ENCODE results near the gene SYNDIG1. TPM values are rescaled to one million over a fixed set of nuclear protein-coding genes. Genes with fewer than 3 reads are reported as not detected.

The SYNDIG1 gene
- polyA plus RNA-seq, 2 of the 4 experiments (the other 2 are of a cell fraction) = 0.96 to 2.6 TPM

- ATAC-seq = no peak
- Histone ChIP-seq H3K4me3 (no peak overlapping the region), H3K4me2 (no peak overlapping the region), H3K9me3 (no peaks in the 10 kb centered on the region), H3K4me1 (peaks cover 4% of the 10 kb centered on the region; the same call in 1 of the 3 replicates), H3K27ac (no peak overlapping the region)
- FAIRE-seq = no peak
- ChIA-PET CTCF (interaction anchor here (0.7 to 5.0 kb wide), 3 partner anchors 9 to 728 kb away, joined by 3 to 22 read pairs (median 4); no protein-coding TSS in a partner anchor), POLR2A (no interaction called here)
- TF ChIP-seq BHLHE40 (IDR thresholded peaks at IDR 0.05; ENCODE audit: low read depth, low read length) (no peak), ATOH8 (CRISPR knock-in tag; IDR thresholded peaks at IDR 0.05; ENCODE audit: low read depth) (no peak), KDM5A (IDR thresholded peaks at IDR 0.05) (no peak), RAD21 (conservative IDR thresholded peaks at IDR 0.05 in 1 of 2, IDR thresholded peaks at IDR 0.05 in 1 of 2) (no peak), MAZ (IDR thresholded peaks at IDR 0.05; ENCODE audit: borderline replicate concordance, low read depth, low read length) (no peak), MAX (IDR thresholded peaks at IDR 0.05) (no peak), POLR2A (IDR thresholded peaks at IDR 0.05; ENCODE audit: low read length) (no peak), HOXB5 (CRISPR knock-in tag; IDR thresholded peaks at IDR 0.05) (no peak), JUN (IDR thresholded peaks at IDR 0.05) (no peak), SMC3 (IDR thresholded peaks at IDR 0.05) (no peak), NR3C1 (IDR thresholded peaks at IDR 0.05) (no peak), E2F6 (IDR thresholded peaks at IDR 0.05; ENCODE audit: borderline replicate concordance, low read depth) (no peak), HOXA7 (CRISPR knock-in tag; IDR thresholded peaks at IDR 0.05) (no peak), POLR2AphosphoS2 (conservative IDR thresholded peaks at IDR 0.05; ENCODE audit: low read length) (no peak)
- TF ChIP-seq, protein P1, sequence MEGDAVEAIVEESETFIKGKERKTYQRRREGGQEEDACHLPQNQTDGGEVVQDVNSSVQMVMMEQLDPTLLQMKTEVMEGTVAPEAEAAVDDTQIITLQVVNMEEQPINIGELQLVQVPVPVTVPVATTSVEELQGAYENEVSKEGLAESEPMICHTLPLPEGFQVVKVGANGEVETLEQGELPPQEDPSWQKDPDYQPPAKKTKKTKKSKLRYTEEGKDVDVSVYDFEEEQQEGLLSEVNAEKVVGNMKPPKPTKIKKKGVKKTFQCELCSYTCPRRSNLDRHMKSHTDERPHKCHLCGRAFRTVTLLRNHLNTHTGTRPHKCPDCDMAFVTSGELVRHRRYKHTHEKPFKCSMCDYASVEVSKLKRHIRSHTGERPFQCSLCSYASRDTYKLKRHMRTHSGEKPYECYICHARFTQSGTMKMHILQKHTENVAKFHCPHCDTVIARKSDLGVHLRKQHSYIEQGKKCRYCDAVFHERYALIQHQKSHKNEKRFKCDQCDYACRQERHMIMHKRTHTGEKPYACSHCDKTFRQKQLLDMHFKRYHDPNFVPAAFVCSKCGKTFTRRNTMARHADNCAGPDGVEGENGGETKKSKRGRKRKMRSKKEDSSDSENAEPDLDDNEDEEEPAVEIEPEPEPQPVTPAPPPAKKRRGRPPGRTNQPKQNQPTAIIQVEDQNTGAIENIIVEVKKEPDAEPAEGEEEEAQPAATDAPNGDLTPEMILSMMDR (IDR thresholded peaks at IDR 0.05) = no peak
- no peak for DNase-seq (ENCODE audit: low read depth in 1 of 2, low spot score in 1 of 2)
- WGBS (ENCODE audit: missing lambda C conversion rate) = 77% methylated on average over 15 of the region's 15 CpGs
These were observed 196.3 kb downstream of the SYNDIG1 start for GRCh38 chr20:24665741-24666191.

DNA sequence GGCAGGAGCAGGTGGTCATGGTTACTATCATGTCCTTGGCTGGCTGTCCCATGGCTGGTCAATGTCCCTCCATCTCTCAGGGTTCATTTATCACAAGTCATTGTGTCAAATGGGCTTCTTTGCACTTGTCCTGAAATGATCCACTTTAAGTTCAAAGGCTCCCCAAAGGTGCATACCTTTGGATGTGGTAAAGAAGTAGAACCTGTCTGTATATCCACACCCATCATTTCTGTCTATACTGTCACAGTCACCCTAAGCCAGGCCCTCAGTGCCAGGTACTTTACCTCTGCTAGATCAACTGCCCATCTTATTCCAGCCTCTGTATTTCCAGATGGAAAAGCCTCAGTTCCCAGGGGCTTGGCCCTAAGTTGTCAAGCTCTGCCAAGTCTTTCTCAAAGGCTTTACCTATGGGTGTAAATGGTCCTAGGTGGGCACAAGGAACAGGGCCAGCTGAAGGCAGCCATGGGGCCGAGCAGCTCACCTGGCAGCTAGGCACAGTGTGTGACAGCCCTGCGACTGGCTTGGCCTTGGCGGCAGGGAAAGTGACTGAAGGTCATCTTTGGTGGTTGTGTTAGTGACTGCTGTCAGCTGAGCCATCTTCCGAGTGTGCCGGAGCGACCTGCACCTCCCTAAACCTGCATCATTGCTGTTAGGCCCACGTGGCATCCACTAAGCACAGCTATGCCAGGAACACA lies 198.4 kb downstream of the SYNDIG1 start:
- Histone ChIP-seq H3K9me3 (no peaks in the 10 kb centered on the region), H3K4me1 (peaks cover 15% of the 10 kb centered on the region), H3K4me3 (no peak overlapping the region), H3K4me2 (no peak overlapping the region), H3K27ac (no peak overlapping the region)
- no peak for DNase-seq (ENCODE audit: low read depth in 1 of 2, low spot score in 1 of 2)
- ChIA-PET POLR2A (interaction anchor here (0.6 kb wide), 1 partner anchor 12 kb away, joined by 6 read pairs; no protein-coding TSS in a partner anchor), CTCF (no interaction called here)
- TF ChIP-seq, protein P2, sequence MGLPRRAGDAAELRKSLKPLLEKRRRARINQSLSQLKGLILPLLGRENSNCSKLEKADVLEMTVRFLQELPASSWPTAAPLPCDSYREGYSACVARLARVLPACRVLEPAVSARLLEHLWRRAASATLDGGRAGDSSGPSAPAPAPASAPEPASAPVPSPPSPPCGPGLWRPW (IDR thresholded peaks at IDR 0.05) = no peak
- TF ChIP-seq, protein P3, sequence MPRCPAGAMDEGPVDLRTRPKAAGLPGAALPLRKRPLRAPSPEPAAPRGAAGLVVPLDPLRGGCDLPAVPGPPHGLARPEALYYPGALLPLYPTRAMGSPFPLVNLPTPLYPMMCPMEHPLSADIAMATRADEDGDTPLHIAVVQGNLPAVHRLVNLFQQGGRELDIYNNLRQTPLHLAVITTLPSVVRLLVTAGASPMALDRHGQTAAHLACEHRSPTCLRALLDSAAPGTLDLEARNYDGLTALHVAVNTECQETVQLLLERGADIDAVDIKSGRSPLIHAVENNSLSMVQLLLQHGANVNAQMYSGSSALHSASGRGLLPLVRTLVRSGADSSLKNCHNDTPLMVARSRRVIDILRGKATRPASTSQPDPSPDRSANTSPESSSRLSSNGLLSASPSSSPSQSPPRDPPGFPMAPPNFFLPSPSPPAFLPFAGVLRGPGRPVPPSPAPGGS (IDR thresholded peaks at IDR 0.05) = no peak
- TF ChIP-seq HOXB5 (CRISPR knock-in tag; IDR thresholded peaks at IDR 0.05) = no peak
- no peak for TF ChIP-seq RFX5 (IDR thresholded peaks at IDR 0.05)
- no peak for TF ChIP-seq ATOH8 (CRISPR knock-in tag; IDR thresholded peaks at IDR 0.05; ENCODE audit: low read depth)
- TF ChIP-seq BHLHE40 (IDR thresholded peaks at IDR 0.05; ENCODE audit: low read depth, low read length) = no peak
- no peak for TF ChIP-seq NR3C1 (IDR thresholded peaks at IDR 0.05)
- TF ChIP-seq EHMT2 (IDR thresholded peaks at IDR 0.05; ENCODE audit: low read depth) = no peak
- no peak for TF ChIP-seq GATA3 (IDR thresholded peaks at IDR 0.05; ENCODE audit: borderline replicate concordance)
- TF ChIP-seq ELK1 (IDR thresholded peaks at IDR 0.05; ENCODE audit: low read depth, low read length) = no peak
- TF ChIP-seq HOXB13 (CRISPR knock-in tag; IDR thresholded peaks at IDR 0.05; ENCODE audit: low read depth) = no peak
- TF ChIP-seq RAD21 (conservative IDR thresholded peaks at IDR 0.05 in 1 of 2, IDR thresholded peaks at IDR 0.05 in 1 of 2) = no peak
- no peak for TF ChIP-seq REST (IDR thresholded peaks at IDR 0.05)
- no peak for ATAC-seq
- 77% methylated on average over 7 of the region's 7 CpGs for WGBS (ENCODE audit: missing lambda C conversion rate)
- no peak for FAIRE-seq
